Tongue (tissue), 3 donors: Measurements from ENCODE around the gene SLCO1B3. TPM values are rescaled to one million over a fixed set of nuclear protein-coding genes. Genes with fewer than 3 reads are reported as not detected.

Source experiments
- DNase-seq: peaks from one replicate; pipeline ENCODE4 v3.0.0-alpha.2; 2015
- small RNA-seq: library from RNA; depleted of rRNA; stranded (forward); fragments of <200 nt; gene quantifications from one replicate; pipeline ENCODE3, GENCODE V24; 2014; ENCODE audit warnings: low replicate concordance
- total RNA-seq: library from RNA; depleted of rRNA; stranded (reverse); fragments of >200 nt; gene quantifications from one replicate; pipeline ENCODE4 v1.2.3, GENCODE V29; 2014

Gene SLCO1B3
- total RNA-seq, 1 donor from 2014 or later = 0.10 TPM

DNA sequence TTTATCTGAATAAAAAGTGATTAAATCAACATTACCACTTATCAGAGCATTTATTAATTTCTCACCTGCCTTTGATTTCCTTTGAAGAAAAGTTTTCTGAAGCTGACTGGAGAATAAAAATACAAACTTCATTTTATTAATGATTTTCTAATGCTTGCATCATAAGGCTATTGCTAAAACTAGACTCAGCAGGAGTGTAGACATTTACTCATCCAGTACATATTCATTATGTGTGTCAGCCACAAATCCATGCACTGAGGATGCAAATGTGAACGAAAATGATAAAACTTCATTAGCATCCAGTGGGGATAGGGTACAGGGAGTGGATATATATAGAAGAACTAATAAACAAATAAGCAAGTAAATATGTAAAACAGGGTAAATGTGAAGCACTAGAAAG is 74.6 kb downstream of the SLCO1B3 start:
- no peak for DNase-seq

DNA sequence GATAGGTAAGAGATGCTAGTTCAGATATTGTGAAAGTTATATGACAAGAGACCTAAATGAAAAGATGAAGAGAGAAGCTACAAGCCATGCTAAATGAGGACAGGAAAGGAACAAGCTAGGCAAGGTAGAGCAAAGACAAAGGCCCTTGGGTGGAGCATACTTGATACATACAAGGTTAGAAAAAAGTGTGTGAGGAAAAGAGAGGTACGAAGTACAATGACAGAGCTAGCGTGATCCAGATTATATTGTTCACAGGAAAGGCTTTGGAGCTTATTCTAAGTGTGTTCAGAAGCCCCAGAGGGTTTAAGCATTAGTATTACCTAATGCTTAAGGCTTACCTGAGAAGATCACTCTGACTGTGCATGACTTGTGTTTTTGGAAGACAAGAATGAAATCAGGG is 75.0 kb downstream of the SLCO1B3 start:
- no peak for DNase-seq

DNA sequence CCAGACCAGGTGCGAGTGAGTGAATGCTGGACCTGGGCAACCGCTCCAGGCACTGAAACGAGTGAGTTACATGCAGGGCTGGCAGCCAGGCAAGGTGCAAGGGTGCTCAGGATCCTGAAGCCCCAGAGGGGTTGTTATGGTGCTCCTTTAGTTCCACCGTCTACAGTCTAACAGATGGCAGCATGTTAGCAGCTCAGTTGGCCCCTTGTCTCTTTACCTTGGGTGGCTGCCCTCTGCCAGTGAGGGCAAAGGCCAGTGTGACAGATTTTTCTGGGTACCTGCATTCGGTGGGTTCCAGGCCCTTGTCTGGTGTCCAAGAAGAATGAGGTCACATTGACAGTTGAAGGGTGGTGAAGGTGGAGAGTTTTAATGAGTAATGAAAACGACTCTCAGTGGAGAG is 106.8 kb downstream of the SLCO1B3 start:
- no peak for DNase-seq

DNA sequence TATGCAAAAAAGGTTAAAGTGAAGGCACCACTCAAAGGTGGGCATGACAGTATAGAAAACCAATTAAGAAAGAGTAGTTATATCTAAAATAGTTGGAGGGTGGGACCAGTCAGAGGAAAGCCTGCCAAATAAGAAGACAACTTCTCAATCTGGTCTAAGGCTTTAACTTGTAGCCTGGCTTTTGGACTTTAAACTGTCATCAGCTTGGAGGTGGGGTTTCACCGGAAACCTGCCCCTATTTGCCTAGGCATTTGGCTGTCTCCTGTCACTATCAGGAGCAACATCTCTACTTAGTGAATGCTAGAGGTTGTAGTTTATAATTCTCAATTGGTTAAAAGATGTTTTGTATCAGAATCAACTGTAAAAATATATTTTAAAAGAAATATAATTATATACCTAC is 107.3 kb downstream of the SLCO1B3 start:
- DNase-seq = no peak

DNA sequence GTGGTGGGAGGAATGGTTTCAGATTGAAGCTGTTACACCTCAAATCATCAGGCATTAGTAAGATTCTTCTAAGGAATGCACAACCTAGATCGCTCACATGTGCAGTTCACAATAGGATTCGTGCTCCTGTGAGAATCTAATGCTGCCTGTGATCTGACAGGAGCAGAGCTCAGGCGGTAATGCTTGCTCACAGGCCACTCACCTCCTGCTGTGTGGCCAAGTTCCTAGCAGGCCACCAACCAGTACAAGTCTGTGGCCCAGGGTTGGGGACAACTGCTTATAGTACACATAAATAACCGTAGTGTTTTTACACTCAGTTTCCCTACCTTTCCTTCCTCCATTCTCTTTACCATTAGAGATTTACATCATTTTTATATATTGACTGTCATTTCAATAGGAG is 121.4 kb downstream of the SLCO1B3 start:
- DNase-seq = no peak

DNA sequence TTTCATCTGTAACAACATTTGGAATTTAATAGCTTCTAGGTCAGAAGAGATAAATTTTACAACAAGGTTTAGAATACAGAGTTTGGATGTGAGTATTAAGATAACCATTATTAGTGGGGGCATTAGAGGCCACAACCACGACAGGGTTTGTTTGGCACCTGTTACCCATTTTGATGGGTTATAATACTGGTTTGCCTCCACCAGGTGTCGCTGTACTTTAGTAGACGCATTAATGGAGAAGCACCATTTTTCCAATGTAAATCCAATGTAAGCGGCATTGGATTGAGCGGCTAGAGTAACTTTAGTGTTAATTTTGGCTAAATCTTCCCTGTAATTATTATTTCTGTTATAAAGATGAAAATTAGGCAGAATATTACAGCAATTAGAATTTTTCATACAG is 136.2 kb downstream of the SLCO1B3 start:
- no peak for DNase-seq

DNA sequence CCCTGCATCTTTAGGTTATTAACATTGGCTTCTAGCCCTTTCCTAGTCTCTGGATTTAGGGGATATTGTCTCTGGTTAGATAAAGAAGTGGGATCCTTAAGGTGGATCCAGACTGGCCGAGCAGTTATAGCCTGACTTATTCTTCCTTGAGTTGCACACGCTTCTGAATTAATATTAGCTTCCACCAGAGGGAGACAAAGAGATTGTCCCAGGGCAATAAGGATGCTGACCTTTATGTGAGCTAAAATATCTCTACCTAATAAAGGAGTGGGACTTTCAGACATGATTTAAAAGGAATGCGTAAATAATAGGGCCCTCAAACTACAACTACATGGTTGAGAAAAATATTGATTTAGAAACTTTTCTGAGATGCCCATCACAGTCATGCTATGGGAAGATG is 139.7 kb downstream of the SLCO1B3 start:
- peak; percentile 4 for DNase-seq

DNA sequence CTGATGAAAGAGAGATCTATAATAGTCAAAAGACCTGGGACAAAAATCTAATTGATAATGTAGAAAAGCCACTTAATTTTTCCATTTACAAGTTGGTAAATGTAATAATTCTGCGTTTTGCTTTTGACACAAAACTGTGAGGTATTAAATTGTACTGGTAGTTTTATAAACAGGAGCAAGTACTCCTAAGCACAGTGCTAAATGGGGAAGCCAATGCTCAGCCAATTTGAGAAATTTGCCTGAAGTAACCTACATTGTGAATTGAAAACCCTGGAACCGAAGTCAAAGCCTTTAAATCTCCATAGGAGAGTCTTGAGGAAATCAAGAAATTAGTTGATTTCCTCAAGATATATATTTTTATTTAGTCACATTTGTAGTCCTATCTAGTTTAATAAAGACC is 152.8 kb downstream of the SLCO1B3 start:
- no peak for DNase-seq

DNA sequence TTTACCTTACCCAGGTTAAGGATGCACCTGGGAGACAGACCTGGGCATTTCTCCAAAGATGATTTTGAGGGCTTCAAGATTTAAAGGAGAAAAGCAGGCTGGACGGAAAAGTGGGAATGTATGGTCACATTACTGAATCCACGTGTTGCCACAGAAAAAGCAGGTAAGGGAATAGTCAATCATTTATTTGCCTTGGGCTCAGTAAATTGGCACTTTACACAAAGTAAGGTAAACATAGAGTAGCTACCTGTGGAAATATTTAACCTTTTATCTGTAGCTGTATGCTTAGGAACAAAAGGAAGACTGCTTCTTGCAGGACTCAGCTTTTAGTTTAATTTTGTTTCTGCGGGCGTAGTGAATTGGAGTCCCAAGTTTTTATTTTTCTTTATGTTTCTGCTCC is 153.3 kb downstream of the SLCO1B3 start:
- DNase-seq = no peak

Small RNAs within 50 kb of the gene (small RNA-seq; reads per million reads assigned to genes)
- not detected for gene AC011604.1

Other genes with a start within 250 kb of the SLCO1B3 start
- gene SLCO1C1, start 115.4 kb upstream of the SLCO1B3 start, total RNA-seq = 4.0 TPM